ENCODE measurements around the gene PPFIA1.
"Not testable (repeated sequence)": the region's sequence is repeated elsewhere in the genome, so short reads cannot be mapped to it uniquely, and the experiment has no call there.

PPFIA1 gene

GRCh38 chr11:70390882-70391281 lies 120.4 kb downstream of the PPFIA1 start:
- DNase-seq; H3K18ac ChIP-seq (ENCODE audit: low read length); H3K9ac ChIP-seq (ENCODE audit: low read length); H3K36me3 ChIP-seq (ENCODE audit: control insufficient read depth, insufficient read depth, low read length); H3K56ac ChIP-seq (ENCODE audit: low read length); H2BK5ac ChIP-seq (ENCODE audit: low read length); H4K8ac ChIP-seq (ENCODE audit: low read depth, low read length); H2BK15ac ChIP-seq (replicated peaks; ENCODE audit: low read depth); H3K4me2 ChIP-seq (ENCODE audit: low read length); H2AK5ac ChIP-seq (ENCODE audit: low read length); H3K27me3 ChIP-seq (ENCODE audit: insufficient read depth, low read length, poor library complexity); H2BK120ac ChIP-seq (ENCODE audit: low read depth, low read length); H3K27ac ChIP-seq (ENCODE audit: low read depth, low read length); H4K5ac ChIP-seq (ENCODE audit: low read length); H3K79me2 ChIP-seq (ENCODE audit: control insufficient read depth, insufficient read depth, low read length); H3K4me1 ChIP-seq (ENCODE audit: control insufficient read depth, low read depth, low read length); H3K4ac ChIP-seq (ENCODE audit: low read depth, low read length); H3K79me1 ChIP-seq (ENCODE audit: low read length); H3K4me3 ChIP-seq (ENCODE audit: low read length); H3K23ac ChIP-seq (ENCODE audit: low read length): not testable (repeated sequence)
- no CpG with 5 or more reads among the region's 7 CpGs for WGBS (ENCODE audit: extremely low coverage, insufficient coverage, low lambda C conversion rate)

GRCh38 chr11:70394211-70394950 lies 123.9 kb downstream of the PPFIA1 start:
- WGBS (ENCODE audit: extremely low coverage, insufficient coverage, low lambda C conversion rate), result no CpG with 5 or more reads among the region's 15 CpGs
- Histone ChIP-seq H2BK120ac (ENCODE audit: low read depth, low read length) (no peak overlapping the region), H3K9ac (ENCODE audit: low read length) (no peak overlapping the region), H3K23ac (ENCODE audit: low read length) (no peak overlapping the region), H3K4ac (ENCODE audit: low read depth, low read length) (no peak overlapping the region), H3K27ac (ENCODE audit: low read depth, low read length) (no peak overlapping the region), H3K27me3 (ENCODE audit: insufficient read depth, low read length, poor library complexity) (no peaks in the 10 kb centered on the region), H3K56ac (ENCODE audit: low read length) (no peak overlapping the region), H2BK5ac (ENCODE audit: low read length) (no peak overlapping the region), H3K4me2 (ENCODE audit: low read length) (no peak overlapping the region), H2AK5ac (ENCODE audit: low read length) (no peak overlapping the region), H4K5ac (ENCODE audit: low read length) (no peak overlapping the region), H3K4me1 (ENCODE audit: control insufficient read depth, low read depth, low read length) (peaks cover 2% of the 10 kb centered on the region), H3K79me1 (ENCODE audit: low read length) (peaks cover 14% of the 10 kb centered on the region), H3K18ac (ENCODE audit: low read length) (no peak overlapping the region), H3K79me2 (ENCODE audit: control insufficient read depth, insufficient read depth, low read length) (peaks cover 15% of the 10 kb centered on the region), H3K4me3 (ENCODE audit: low read length) (no peak overlapping the region), H4K8ac (ENCODE audit: low read depth, low read length) (no peak overlapping the region), H3K36me3 (ENCODE audit: control insufficient read depth, insufficient read depth, low read length) (peaks cover 4% of the 10 kb centered on the region), H2BK15ac (replicated peaks; ENCODE audit: low read depth) (no peak overlapping the region)
- DNase-seq, result no peak

- no peak overlapping the region for H2BK120ac ChIP-seq (ENCODE audit: low read depth, low read length)
- H3K23ac ChIP-seq (ENCODE audit: low read length), result no peak overlapping the region
- WGBS (ENCODE audit: extremely low coverage, insufficient coverage, low lambda C conversion rate), result no CpG with 5 or more reads among the region's 18 CpGs
- H3K56ac ChIP-seq (ENCODE audit: low read length), result peak overlapping the region; percentile 91
- H3K4me2 ChIP-seq (ENCODE audit: low read length), result peak overlapping the region; percentile 23
- no peak overlapping the region for H4K5ac ChIP-seq (ENCODE audit: low read length)
- H3K4me1 ChIP-seq (ENCODE audit: control insufficient read depth, low read depth, low read length), result peaks cover 8% of the 10 kb centered on the region
- peaks cover 44% of the 10 kb centered on the region for H3K79me2 ChIP-seq (ENCODE audit: control insufficient read depth, insufficient read depth, low read length)
- DNase-seq, result peak; percentile 74
- peaks cover 4% of the 10 kb centered on the region for H3K36me3 ChIP-seq (ENCODE audit: control insufficient read depth, insufficient read depth, low read length)
- H3K79me1 ChIP-seq (ENCODE audit: low read length), result peaks cover 28% of the 10 kb centered on the region
- H3K4me3 ChIP-seq (ENCODE audit: low read length), result peak overlapping the region; percentile 56
- H2AK5ac ChIP-seq (ENCODE audit: low read length), result no peak overlapping the region
- no peak overlapping the region for H3K27ac ChIP-seq (ENCODE audit: low read depth, low read length)
- H2BK15ac ChIP-seq (replicated peaks; ENCODE audit: low read depth), result no peak overlapping the region
- no peak overlapping the region for H4K8ac ChIP-seq (ENCODE audit: low read depth, low read length)
- no peak overlapping the region for H2BK5ac ChIP-seq (ENCODE audit: low read length)
- no peak overlapping the region for H3K18ac ChIP-seq (ENCODE audit: low read length)
- no peak overlapping the region for H3K4ac ChIP-seq (ENCODE audit: low read depth, low read length)
- no peaks in the 10 kb centered on the region for H3K27me3 ChIP-seq (ENCODE audit: insufficient read depth, low read length, poor library complexity)
- peak overlapping the region; percentile 77 for H3K9ac ChIP-seq (ENCODE audit: low read length)
Measured at GRCh38 chr11:70397336-70397982, 127.0 kb downstream of the PPFIA1 start.

GRCh38 chr11:70397983-70398833 lies 127.7 kb downstream of the PPFIA1 start, which contains the start of gene CTTN:
Gene CTTN (plus strand): TSS chr11:70398529. CDS start chr11:70407298, 8,769 bp downstream.
- peak within 1 kb of the TSS; percentile 99 for H3K18ac ChIP-seq (ENCODE audit: low read length)
- peak within 1 kb of the TSS; percentile 81 for H3K4me2 ChIP-seq (ENCODE audit: low read length)
- H2BK5ac ChIP-seq (ENCODE audit: low read length), result no peak within 1 kb of the TSS
- DNase-seq, result peak; percentile 96
- H3K9ac ChIP-seq (ENCODE audit: low read length), result peak within 1 kb of the TSS; percentile 95
- no CpG with 5 or more reads among the region's 93 CpGs for WGBS (ENCODE audit: extremely low coverage, insufficient coverage, low lambda C conversion rate)
- H3K56ac ChIP-seq (ENCODE audit: low read length), result peak within 1 kb of the TSS; percentile 95
- H2AK5ac ChIP-seq (ENCODE audit: low read length), result no peak within 1 kb of the TSS
- no peak within 1 kb of the TSS for H3K23ac ChIP-seq (ENCODE audit: low read length)
- peak within 1 kb of the TSS; percentile 89 for H3K4me3 ChIP-seq (ENCODE audit: low read length)
- peaks cover 4% of the 10 kb centered on the region for H3K36me3 ChIP-seq (ENCODE audit: control insufficient read depth, insufficient read depth, low read length)
- peaks cover 51% of the 10 kb centered on the region for H3K79me2 ChIP-seq (ENCODE audit: control insufficient read depth, insufficient read depth, low read length)
- peaks cover 31% of the 10 kb centered on the region for H3K79me1 ChIP-seq (ENCODE audit: low read length)
- peak within 1 kb of the TSS; percentile 41 for H3K27ac ChIP-seq (ENCODE audit: low read depth, low read length)
- peak within 1 kb of the TSS; percentile 87 for H4K8ac ChIP-seq (ENCODE audit: low read depth, low read length)
- H3K27me3 ChIP-seq (ENCODE audit: insufficient read depth, low read length, poor library complexity), result no peaks in the 10 kb centered on the region
- peak within 1 kb of the TSS; percentile 69 for H2BK120ac ChIP-seq (ENCODE audit: low read depth, low read length)
- no peak within 1 kb of the TSS for H4K5ac ChIP-seq (ENCODE audit: low read length)
- H3K4ac ChIP-seq (ENCODE audit: low read depth, low read length), result peak within 1 kb of the TSS; percentile 99
- no peak within 1 kb of the TSS for H2BK15ac ChIP-seq (replicated peaks; ENCODE audit: low read depth)
- peaks cover 8% of the 10 kb centered on the region for H3K4me1 ChIP-seq (ENCODE audit: control insufficient read depth, low read depth, low read length)

- H3K4me1 ChIP-seq (ENCODE audit: control insufficient read depth, low read depth, low read length), result peaks cover 8% of the 10 kb centered on the region
- H4K5ac ChIP-seq (ENCODE audit: low read length), result no peak overlapping the region
- H2BK15ac ChIP-seq (replicated peaks; ENCODE audit: low read depth), result no peak overlapping the region
- WGBS (ENCODE audit: extremely low coverage, insufficient coverage, low lambda C conversion rate), result no CpG with 5 or more reads among the region's 42 CpGs
- H3K9ac ChIP-seq (ENCODE audit: low read length), result peak overlapping the region; percentile 95
- H3K4me2 ChIP-seq (ENCODE audit: low read length), result peak overlapping the region; percentile 81
- H3K23ac ChIP-seq (ENCODE audit: low read length), result no peak overlapping the region
- no peak overlapping the region for H3K27ac ChIP-seq (ENCODE audit: low read depth, low read length)
- peaks cover 2% of the 10 kb centered on the region for H3K36me3 ChIP-seq (ENCODE audit: control insufficient read depth, insufficient read depth, low read length)
- peak overlapping the region; percentile 69 for H2BK120ac ChIP-seq (ENCODE audit: low read depth, low read length)
- H2BK5ac ChIP-seq (ENCODE audit: low read length), result no peak overlapping the region
- H4K8ac ChIP-seq (ENCODE audit: low read depth, low read length), result peak overlapping the region; percentile 87
- H3K79me1 ChIP-seq (ENCODE audit: low read length), result peaks cover 27% of the 10 kb centered on the region
- H3K79me2 ChIP-seq (ENCODE audit: control insufficient read depth, insufficient read depth, low read length), result peaks cover 54% of the 10 kb centered on the region
- peak overlapping the region; percentile 99 for H3K4ac ChIP-seq (ENCODE audit: low read depth, low read length)
- H3K18ac ChIP-seq (ENCODE audit: low read length), result peak overlapping the region; percentile 99
- H3K4me3 ChIP-seq (ENCODE audit: low read length), result peak overlapping the region; percentile 89
- H2AK5ac ChIP-seq (ENCODE audit: low read length), result no peak overlapping the region
- H3K56ac ChIP-seq (ENCODE audit: low read length), result peak overlapping the region; percentile 95
- DNase-seq, result no peak
- H3K27me3 ChIP-seq (ENCODE audit: insufficient read depth, low read length, poor library complexity), result no peaks in the 10 kb centered on the region
Measured at GRCh38 chr11:70398834-70399680, 128.6 kb downstream of the PPFIA1 start.
